A673 (cell line): ENCODE data around the gene MGMT. TPM values are rescaled to one million over a fixed set of nuclear protein-coding genes. Genes with fewer than 3 reads are reported as not detected.

Experiments used
- BruUV-seq: library from RNA; stranded (reverse); fragments of 400-500 nt; replicated peaks from 2 replicates; lab custom pipeline; 2021; lab: Mats Ljungman, UMichigan
- CTCF ChIA-PET: fragments of 300-600 bp; sonication (Branson Sonifier 250); formaldehyde crosslinking; loops from one replicate; lab custom pipeline; 2022; ENCODE audit warnings: antibody characterized with exemption; lab: Charles Lee
- POLR2A ChIA-PET: fragments of 300-600 bp; sonication (Branson Sonifier 250); formaldehyde crosslinking; loops from one replicate; lab custom pipeline; 2022; ENCODE audit warnings: antibody characterized with exemption; ENCODE audit not compliant: low non-redundant PET; lab: Charles Lee
- DNase-seq: peaks from one replicate; pipeline ENCODE4 v3.0.0-alpha.2; 2015; ENCODE audit warnings: low spot score
- H3K27ac ChIP-seq: fragments of 200-600 bp; sonication (generic); 2 replicates; pipeline ENCODE4 v1.5.1; 2016; ENCODE audit warnings: mixed run types, low read depth, mild to moderate bottlenecking, mixed read lengths, antibody characterized with exemption, low read length; ENCODE audit not compliant: poor library complexity, severe bottlenecking
- H3K27me3 ChIP-seq: fragments of 200-600 bp; sonication (generic); replicated peaks from 2 replicates; pipeline ENCODE4 v1.6.1; 2017; ENCODE audit warnings: mixed run types, low read depth, mild to moderate bottlenecking, mixed read lengths, antibody characterized with exemption, low read length; ENCODE audit not compliant: insufficient read depth, poor library complexity
- H3K36me3 ChIP-seq: fragments of 200-600 bp; sonication (generic); 2 replicates; pipeline ENCODE4 v1.6.1; 2016; ENCODE audit warnings: mixed run types, mild to moderate bottlenecking, mixed read lengths, antibody characterized with exemption, low read length; ENCODE audit not compliant: insufficient read depth, poor library complexity, severe bottlenecking
- H3K4me1 ChIP-seq: fragments of 200-600 bp; sonication (generic); 2 replicates; pipeline ENCODE4 v1.6.1; 2017; ENCODE audit warnings: mixed run types, mild to moderate bottlenecking, mixed read lengths, antibody characterized with exemption, low read length; ENCODE audit not compliant: insufficient read depth, poor library complexity, severe bottlenecking
- H3K4me3 ChIP-seq: fragments of 200-600 bp; sonication (generic); 2 replicates; pipeline ENCODE4 v1.5.1; 2016; ENCODE audit warnings: low read depth, mixed run types, mild to moderate bottlenecking, mixed read lengths, low read length; ENCODE audit not compliant: poor library complexity, severe bottlenecking
- H3K9me3 ChIP-seq: fragments of 200-600 bp; sonication (generic); 2 replicates; pipeline ENCODE4 v1.6.1; 2016; ENCODE audit warnings: mixed run types, low read depth, mild to moderate bottlenecking, mixed read lengths, antibody characterized with exemption, low read length; ENCODE audit not compliant: poor library complexity, severe bottlenecking
- EZH2 ChIP-seq: fragments of 200-600 bp; sonication (generic); IDR thresholded peaks from 2 replicates; pipeline ENCODE4 v1.6.1; 2017; ENCODE audit warnings: borderline replicate concordance, low read depth, mild to moderate bottlenecking, mixed read lengths, antibody characterized with exemption, low read length; ENCODE audit not compliant: poor library complexity, severe bottlenecking
- intact Hi-C: fragments of 100-400 bp; cut with micrococcal nuclease; formaldehyde crosslinking; loops from one replicate; pipeline ENCODE4 v1.10.0; 2022; ENCODE audit not compliant: unreplicated experiment
- total RNA-seq: library from RNA; stranded (reverse); gene quantifications from 2 replicates; pipeline ENCODE4 v1.2.3, GENCODE V29; 2021
- TF ChIP-seq, protein P1 (sequence below): fragments of 300-800, 200-600 bp; sonication (generic); conservative IDR thresholded peaks from 2 replicates; pipeline ENCODE4 v1.5.1; 2017; ENCODE audit warnings: low read depth, mild to moderate bottlenecking, antibody characterized with exemption, low read length, moderate library complexity, mixed read lengths

The MGMT gene
- total RNA-seq, 1 experiment from 2014 or later = 19.5 TPM

DNA sequence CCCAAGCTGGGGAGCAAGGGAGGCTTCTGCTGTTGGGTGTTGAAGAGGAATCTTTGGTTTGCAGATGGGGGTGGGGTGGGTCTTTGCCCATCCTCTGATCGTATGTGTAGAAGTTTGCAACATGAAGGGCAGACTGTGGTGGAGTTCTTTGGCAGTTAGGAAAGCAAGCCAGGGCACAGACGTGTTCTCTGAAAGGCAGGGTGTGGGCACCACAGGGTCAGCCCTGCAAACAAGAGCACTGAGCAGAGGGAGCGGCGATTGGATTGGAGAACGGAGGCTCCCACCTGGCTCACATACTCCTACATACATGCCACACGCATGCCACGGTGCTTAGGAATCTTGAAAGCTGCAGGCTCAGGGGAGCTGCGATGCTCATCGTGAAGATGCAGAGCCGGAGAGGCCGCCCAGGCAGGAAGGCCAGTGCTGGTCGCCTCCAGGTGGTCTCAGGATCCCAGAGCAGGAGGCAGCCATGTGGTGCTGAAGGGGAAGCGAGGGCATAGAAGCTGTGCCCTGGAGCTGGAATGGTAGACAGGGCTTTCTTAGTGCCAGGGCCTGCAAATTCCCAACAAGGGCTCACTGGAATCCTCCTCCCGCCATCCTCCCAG, 149.0 kb downstream of the MGMT start:
- Histone ChIP-seq H3K27ac (no peak overlapping the region), H3K36me3 (no peaks in the 10 kb centered on the region), H3K9me3 (no peaks in the 10 kb centered on the region), H3K4me1 (no peaks in the 10 kb centered on the region), H3K4me3 (no peak overlapping the region), H3K27me3 (no peaks in the 10 kb centered on the region)
- no TSS peak for BruUV-seq
- intact Hi-C loops = no loop called here
- POLR2A ChIA-PET = no interaction called here
- CTCF ChIA-PET = no interaction called here
- no peak for DNase-seq
- TF ChIP-seq EZH2 = no peak
- TF ChIP-seq, protein P1, sequence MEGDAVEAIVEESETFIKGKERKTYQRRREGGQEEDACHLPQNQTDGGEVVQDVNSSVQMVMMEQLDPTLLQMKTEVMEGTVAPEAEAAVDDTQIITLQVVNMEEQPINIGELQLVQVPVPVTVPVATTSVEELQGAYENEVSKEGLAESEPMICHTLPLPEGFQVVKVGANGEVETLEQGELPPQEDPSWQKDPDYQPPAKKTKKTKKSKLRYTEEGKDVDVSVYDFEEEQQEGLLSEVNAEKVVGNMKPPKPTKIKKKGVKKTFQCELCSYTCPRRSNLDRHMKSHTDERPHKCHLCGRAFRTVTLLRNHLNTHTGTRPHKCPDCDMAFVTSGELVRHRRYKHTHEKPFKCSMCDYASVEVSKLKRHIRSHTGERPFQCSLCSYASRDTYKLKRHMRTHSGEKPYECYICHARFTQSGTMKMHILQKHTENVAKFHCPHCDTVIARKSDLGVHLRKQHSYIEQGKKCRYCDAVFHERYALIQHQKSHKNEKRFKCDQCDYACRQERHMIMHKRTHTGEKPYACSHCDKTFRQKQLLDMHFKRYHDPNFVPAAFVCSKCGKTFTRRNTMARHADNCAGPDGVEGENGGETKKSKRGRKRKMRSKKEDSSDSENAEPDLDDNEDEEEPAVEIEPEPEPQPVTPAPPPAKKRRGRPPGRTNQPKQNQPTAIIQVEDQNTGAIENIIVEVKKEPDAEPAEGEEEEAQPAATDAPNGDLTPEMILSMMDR = no peak

DNA sequence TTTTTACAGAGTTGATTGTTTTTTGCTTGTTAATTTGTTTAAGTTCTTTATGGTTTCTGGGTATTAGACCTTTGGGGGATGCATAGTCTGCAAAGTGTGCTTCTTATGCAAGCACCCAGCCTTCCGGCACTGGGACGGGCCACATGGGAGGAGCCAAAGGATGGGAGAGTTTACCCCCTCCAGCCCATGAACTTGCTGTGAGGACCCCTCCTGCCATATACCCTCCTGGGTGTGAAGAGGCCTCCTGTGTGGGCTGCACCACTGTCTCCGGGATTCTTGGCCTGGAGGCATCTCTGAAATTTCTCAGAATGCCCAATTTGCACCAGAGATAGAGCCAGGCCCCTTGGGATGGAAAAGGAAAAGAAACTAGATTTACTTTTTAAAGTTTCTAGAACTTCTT, 150.7 kb downstream of the MGMT start:
- no peak overlapping the region for H3K4me3 ChIP-seq
- intact Hi-C loops = no loop called here
- BruUV-seq = no TSS peak
- H3K27me3 ChIP-seq = no peaks in the 10 kb centered on the region
- no peak for DNase-seq
- CTCF ChIA-PET = no interaction called here
- H3K27ac ChIP-seq = no peak overlapping the region
- POLR2A ChIA-PET = no interaction called here
- peaks cover 14% of the 10 kb centered on the region for H3K4me1 ChIP-seq
- TF ChIP-seq, protein P1 = no peak
- TF ChIP-seq EZH2 = no peak
- no peaks in the 10 kb centered on the region for H3K36me3 ChIP-seq
- H3K9me3 ChIP-seq = no peaks in the 10 kb centered on the region

DNA sequence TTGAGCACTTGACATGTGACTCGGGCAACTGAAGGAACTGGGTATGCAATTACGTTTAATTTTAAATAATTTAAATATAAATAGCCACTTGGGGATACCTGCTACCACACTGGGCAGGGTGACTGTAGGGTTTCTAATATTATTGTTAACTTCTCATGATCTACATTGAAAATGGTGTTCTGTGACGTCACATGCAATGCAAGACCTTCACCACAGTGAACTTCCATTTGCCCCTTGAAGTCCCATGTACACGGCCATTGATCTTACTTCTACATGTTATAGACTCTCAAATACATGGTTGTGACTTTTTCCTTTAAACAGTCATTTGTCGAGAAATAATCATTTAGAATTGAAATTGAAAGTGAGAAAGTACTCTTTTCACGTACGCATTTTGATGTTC, 154.0 kb downstream of the MGMT start:
- peaks cover 18% of the 10 kb centered on the region for H3K4me1 ChIP-seq
- POLR2A ChIA-PET = no interaction called here
- H3K27me3 ChIP-seq = no peaks in the 10 kb centered on the region
- intact Hi-C loops = no loop called here
- no peaks in the 10 kb centered on the region for H3K9me3 ChIP-seq
- H3K4me3 ChIP-seq = no peak overlapping the region
- DNase-seq = no peak
- no peak overlapping the region for H3K27ac ChIP-seq
- BruUV-seq = no TSS peak
- no peak for TF ChIP-seq EZH2
- TF ChIP-seq, protein P1 = no peak
- CTCF ChIA-PET = no interaction called here
- no peaks in the 10 kb centered on the region for H3K36me3 ChIP-seq
